Transverse colon (tissue), 4 donors: ENCODE measurements around the gene NCMAP.

Source experiments
- EP300 ChIP-seq: sonication (generic); formaldehyde crosslinking; IDR thresholded peaks from one replicate; pipeline ENCODE4 v1.6.1; 2017; ENCODE audit warnings: antibody characterized with exemption, low read depth
- POLR2A ChIP-seq: fragments of 450-650 bp; IDR thresholded peaks from one replicate; pipeline ENCODE4 v1.6.1; 2016; ENCODE audit warnings: antibody characterized with exemption, mild to moderate bottlenecking, moderate library complexity
- POLR2AphosphoS5 ChIP-seq, 3 donors: sonication (generic); formaldehyde crosslinking; IDR thresholded peaks; one replicate each; pipeline ENCODE4 v1.6.1; 2016; ENCODE audit warnings: antibody characterized with exemption in 3 of 3
- TF ChIP-seq, protein P1 (sequence below), 5 experiments: fragments of 200-600 bp in 3 of 5; fragments of 450-650 bp in 2 of 5; sonication (generic) in 3 of 5; IDR thresholded peaks; 1 replicate in 2 of 5; 2 replicates in 3 of 5; pipeline ENCODE4 v1.5.1; 2016 to 2017; ENCODE audit warnings: antibody characterized with exemption in 5 of 5, inconsistent platforms in 3 of 5, mild to moderate bottlenecking in 2 of 5, moderate library complexity in 1 of 5

DNA sequence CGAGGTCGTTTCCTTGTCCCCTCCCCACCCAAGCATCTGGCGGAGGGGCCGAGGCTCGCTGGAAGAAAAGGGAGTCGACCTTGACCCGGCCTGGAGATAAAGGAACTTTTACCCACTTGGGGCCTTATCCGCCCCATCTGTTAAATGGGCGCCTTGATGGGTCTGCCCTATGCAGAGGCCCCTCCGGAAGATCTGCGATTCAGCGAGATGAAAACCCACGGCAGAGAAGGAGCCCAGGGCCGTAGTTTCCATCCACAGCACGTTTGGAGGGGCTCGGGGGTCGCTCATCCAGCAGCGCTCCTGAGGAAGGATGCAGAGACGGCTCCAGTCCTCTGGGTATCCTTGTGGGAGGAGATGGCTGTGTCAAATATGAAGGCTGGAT lies 518 bp downstream of the NCMAP start:
- TF ChIP-seq POLR2A: no peak
- TF ChIP-seq, protein P1, sequence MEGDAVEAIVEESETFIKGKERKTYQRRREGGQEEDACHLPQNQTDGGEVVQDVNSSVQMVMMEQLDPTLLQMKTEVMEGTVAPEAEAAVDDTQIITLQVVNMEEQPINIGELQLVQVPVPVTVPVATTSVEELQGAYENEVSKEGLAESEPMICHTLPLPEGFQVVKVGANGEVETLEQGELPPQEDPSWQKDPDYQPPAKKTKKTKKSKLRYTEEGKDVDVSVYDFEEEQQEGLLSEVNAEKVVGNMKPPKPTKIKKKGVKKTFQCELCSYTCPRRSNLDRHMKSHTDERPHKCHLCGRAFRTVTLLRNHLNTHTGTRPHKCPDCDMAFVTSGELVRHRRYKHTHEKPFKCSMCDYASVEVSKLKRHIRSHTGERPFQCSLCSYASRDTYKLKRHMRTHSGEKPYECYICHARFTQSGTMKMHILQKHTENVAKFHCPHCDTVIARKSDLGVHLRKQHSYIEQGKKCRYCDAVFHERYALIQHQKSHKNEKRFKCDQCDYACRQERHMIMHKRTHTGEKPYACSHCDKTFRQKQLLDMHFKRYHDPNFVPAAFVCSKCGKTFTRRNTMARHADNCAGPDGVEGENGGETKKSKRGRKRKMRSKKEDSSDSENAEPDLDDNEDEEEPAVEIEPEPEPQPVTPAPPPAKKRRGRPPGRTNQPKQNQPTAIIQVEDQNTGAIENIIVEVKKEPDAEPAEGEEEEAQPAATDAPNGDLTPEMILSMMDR (IDR thresholded peaks at IDR 0.05): no peak
- TF ChIP-seq POLR2AphosphoS5 (IDR thresholded peaks at IDR 0.05): no peak
- no peak for TF ChIP-seq EP300
